DND-41 (cell line): Measurements from ENCODE around the gene NRN1.
"Not testable (repeated sequence)": the region's sequence is repeated elsewhere in the genome, so short reads cannot be mapped to it uniquely, and the experiment has no call there.

Experiments used
- ATAC-seq: fragments of 200-7000 bp; cut with Tn5 transposase; 3 replicates; pipeline ENCODE4 v1.9.1; 2021; ENCODE audit warnings: low read depth; ENCODE audit not compliant: insufficient read depth
- DNase-seq: peaks from one replicate; pipeline ENCODE4 v3.0.0-alpha.2; 2020
- H2AFZ ChIP-seq: 2 replicates; pipeline ENCODE4 v1.6.0; 2012; ENCODE audit warnings: low read depth, low read length
- H3K27ac ChIP-seq: 2 replicates; pipeline ENCODE4 v1.5.1; 2012; ENCODE audit warnings: low read length, inconsistent platforms
- H3K27me3 ChIP-seq: fragments of 200-600 bp; sonication (generic); 2 replicates; pipeline ENCODE4 v1.6.0; 2012; ENCODE audit warnings: low read length, mild to moderate bottlenecking, inconsistent platforms; ENCODE audit not compliant: insufficient read depth, poor library complexity
- H3K36me3 ChIP-seq: 2 replicates; pipeline ENCODE4 v1.5.1; 2012; ENCODE audit warnings: low read length, inconsistent platforms; ENCODE audit not compliant: insufficient read depth
- H3K4me1 ChIP-seq: 2 replicates; pipeline ENCODE4 v1.5.1; 2012; ENCODE audit warnings: mild to moderate bottlenecking, low read length; ENCODE audit not compliant: insufficient read depth
- H3K4me2 ChIP-seq: 2 replicates; pipeline ENCODE4 v1.6.0; 2012; ENCODE audit warnings: mild to moderate bottlenecking, moderate library complexity, low read length, inconsistent platforms; ENCODE audit not compliant: insufficient read depth
- H3K4me3 ChIP-seq, 2 experiments: fragments of 200-600 bp in 1 of 2; shearing (Covaris generic) in 1 of 2; 2 replicates each; pipeline ENCODE4 v1.5.1; 2012 to 2016; ENCODE audit warnings: inconsistent platforms in 2 of 2, low read length in 2 of 2, mild to moderate bottlenecking in 2 of 2, low read depth in 1 of 2, moderate library complexity in 1 of 2
- H3K79me2 ChIP-seq: 2 replicates; pipeline ENCODE4 v1.6.0; 2012; ENCODE audit warnings: low read length, inconsistent platforms; ENCODE audit not compliant: insufficient read depth
- H3K9ac ChIP-seq: 2 replicates; pipeline ENCODE4 v1.6.0; 2012; ENCODE audit warnings: low read depth, mild to moderate bottlenecking, inconsistent platforms, low read length, moderate library complexity
- H3K9me3 ChIP-seq: 2 replicates; pipeline ENCODE4 v1.5.1; 2012; ENCODE audit warnings: low read length, moderate library complexity, mild to moderate bottlenecking, inconsistent platforms; ENCODE audit not compliant: insufficient read depth, severe bottlenecking
- H4K20me1 ChIP-seq: 2 replicates; pipeline ENCODE4 v1.6.0; 2012; ENCODE audit warnings: low read length; ENCODE audit not compliant: insufficient read depth
- EZH2 ChIP-seq: IDR thresholded peaks from 3 replicates; pipeline ENCODE4 v1.6.1; 2012; ENCODE audit warnings: borderline replicate concordance, low read depth, mild to moderate bottlenecking, moderate library complexity, low read length, inconsistent platforms; ENCODE audit not compliant: severe bottlenecking
- TF ChIP-seq, protein P1 (sequence below): IDR thresholded peaks from 2 replicates; pipeline ENCODE4 v1.5.1; 2012; ENCODE audit warnings: borderline replicate concordance, low read length, moderate library complexity, mild to moderate bottlenecking; ENCODE audit not compliant: poor library complexity, severe bottlenecking; ENCODE audit errors: extremely low read depth

Gene NRN1

DNA sequence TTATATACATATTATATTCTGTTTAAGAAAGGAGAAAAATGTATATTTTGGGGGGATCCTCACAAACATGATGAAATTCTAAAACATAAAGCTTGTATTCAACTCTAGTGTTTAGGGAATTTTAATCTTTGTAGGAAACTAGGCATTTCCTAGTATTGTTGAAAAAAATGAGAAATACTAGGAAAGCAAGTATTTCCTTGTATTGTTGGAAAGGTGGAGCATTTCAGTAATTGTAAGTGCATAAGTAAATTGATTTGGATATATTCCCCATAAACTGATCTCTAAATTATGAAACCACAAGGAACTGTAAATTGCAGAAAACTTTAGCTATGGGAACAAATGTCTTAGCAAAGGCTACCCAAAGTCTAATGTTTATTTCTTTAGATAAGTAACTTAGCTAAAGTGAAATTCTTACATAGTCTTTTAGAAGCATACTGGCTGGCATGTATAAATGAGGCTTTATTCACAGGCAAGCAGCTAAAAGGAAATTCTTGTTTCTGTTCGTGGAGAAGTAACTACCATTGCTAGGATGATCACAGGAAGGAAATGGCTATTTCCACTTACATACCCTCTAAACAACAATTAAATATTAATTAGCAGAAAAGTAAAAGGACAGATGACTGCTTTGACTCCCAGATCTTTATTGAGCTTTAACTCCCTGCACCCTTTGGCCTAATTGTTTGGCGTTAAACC is 19.9 kb upstream of the NRN1 start:
- Histone ChIP-seq H3K27ac (no peak overlapping the region), H4K20me1 (no peaks in the 10 kb centered on the region), H3K79me2 (no peaks in the 10 kb centered on the region), H3K4me2 (no peak overlapping the region), H3K9ac (no peak overlapping the region), H2AFZ (no peak overlapping the region), H3K36me3 (no peaks in the 10 kb centered on the region), H3K27me3 (no peaks in the 10 kb centered on the region), H3K4me1 (no peaks in the 10 kb centered on the region), H3K9me3 (no peaks in the 10 kb centered on the region), H3K4me3 (no peak overlapping the region)
- TF ChIP-seq EZH2: no peak
- TF ChIP-seq, protein P1, sequence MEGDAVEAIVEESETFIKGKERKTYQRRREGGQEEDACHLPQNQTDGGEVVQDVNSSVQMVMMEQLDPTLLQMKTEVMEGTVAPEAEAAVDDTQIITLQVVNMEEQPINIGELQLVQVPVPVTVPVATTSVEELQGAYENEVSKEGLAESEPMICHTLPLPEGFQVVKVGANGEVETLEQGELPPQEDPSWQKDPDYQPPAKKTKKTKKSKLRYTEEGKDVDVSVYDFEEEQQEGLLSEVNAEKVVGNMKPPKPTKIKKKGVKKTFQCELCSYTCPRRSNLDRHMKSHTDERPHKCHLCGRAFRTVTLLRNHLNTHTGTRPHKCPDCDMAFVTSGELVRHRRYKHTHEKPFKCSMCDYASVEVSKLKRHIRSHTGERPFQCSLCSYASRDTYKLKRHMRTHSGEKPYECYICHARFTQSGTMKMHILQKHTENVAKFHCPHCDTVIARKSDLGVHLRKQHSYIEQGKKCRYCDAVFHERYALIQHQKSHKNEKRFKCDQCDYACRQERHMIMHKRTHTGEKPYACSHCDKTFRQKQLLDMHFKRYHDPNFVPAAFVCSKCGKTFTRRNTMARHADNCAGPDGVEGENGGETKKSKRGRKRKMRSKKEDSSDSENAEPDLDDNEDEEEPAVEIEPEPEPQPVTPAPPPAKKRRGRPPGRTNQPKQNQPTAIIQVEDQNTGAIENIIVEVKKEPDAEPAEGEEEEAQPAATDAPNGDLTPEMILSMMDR: no peak
- DNase-seq (no peak), ATAC-seq (no peak)

DNA sequence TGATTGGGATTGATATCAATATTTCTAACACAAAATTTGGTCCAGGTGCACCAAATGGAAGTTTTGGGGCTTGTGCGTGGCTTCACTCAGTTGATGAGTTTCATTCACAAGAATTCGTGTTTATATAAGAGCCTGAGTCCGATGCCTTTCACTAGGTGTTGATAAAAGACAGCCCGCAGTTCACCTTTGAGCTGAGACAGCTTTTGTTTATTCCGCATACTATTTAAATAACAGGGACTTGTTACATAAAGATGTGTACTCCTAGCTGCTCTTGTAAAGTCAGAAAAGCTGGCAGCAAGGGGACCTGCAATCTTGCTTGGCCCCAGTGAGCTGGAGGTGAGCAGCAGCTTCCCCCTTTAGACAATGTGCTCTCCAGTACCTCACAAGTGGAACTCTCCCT is 19.0 kb upstream of the NRN1 start:
- Histone ChIP-seq H4K20me1 (no peaks in the 10 kb centered on the region), H3K4me1 (no peaks in the 10 kb centered on the region), H3K27me3 (no peaks in the 10 kb centered on the region), H3K9ac (no peak overlapping the region), H3K79me2 (no peaks in the 10 kb centered on the region), H3K9me3 (no peaks in the 10 kb centered on the region), H3K4me3 (no peak overlapping the region), H3K36me3 (no peaks in the 10 kb centered on the region), H2AFZ (no peak overlapping the region), H3K27ac (no peak overlapping the region), H3K4me2 (no peak overlapping the region)
- no peak for TF ChIP-seq EZH2
- TF ChIP-seq, protein P1: no peak
- no peak for DNase-seq
- ATAC-seq: no peak

DNA sequence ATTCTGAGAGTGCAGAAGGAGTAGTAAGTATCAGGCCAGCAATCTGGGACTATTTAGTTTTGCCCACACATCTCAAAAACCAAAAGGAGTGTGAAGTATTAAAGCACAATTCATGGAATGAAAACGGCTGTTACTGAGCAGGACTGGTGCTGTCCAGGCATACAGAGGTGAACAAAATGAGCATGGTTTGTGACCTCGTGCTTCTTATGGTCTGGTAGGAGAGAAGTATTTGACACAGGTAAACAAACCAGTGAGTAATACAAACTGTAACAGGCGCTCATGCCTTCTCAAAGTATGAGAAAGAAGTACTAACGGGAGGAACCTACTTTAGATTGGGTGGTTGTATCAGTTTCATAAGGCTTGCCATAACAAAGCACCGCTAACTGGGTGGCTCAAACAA is 17.5 kb upstream of the NRN1 start:
- Histone ChIP-seq H3K9ac (no peak overlapping the region), H3K9me3 (no peaks in the 10 kb centered on the region)
- no peak for ATAC-seq

DNA sequence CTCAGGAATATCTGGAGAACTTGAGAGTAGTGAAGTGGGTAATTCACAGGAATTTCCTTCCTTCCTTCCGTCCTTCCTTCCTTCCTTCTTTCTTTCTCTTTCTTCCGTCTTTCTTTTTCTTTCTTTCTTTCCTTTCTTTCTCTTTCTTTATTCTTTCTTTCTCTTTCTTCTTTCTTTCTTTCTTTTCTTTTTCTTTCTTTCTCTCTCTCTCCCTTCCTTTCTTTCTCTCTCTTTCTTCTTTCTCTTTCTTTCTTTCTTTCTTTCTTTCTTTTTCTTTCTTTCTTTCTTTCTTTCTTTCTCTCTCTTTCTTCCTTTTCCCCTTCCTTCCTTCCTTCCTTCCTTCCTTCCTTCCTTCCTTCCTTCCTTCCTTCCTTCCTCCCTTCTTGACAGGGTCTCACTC is 16.1 kb upstream of the NRN1 start:
- H3K27me3 ChIP-seq, H2AFZ ChIP-seq, H3K79me2 ChIP-seq, H3K36me3 ChIP-seq, H3K9me3 ChIP-seq, ATAC-seq, H3K4me1 ChIP-seq, H3K9ac ChIP-seq, H4K20me1 ChIP-seq, DNase-seq, H3K4me3 ChIP-seq, H3K27ac ChIP-seq, H3K4me2 ChIP-seq: not testable (repeated sequence)

More for the DNA sequence above, 17.5 kb upstream of the NRN1 start:
- no peak for DNase-seq
- Histone ChIP-seq H3K36me3 (no peaks in the 10 kb centered on the region), H3K4me3 (no peak overlapping the region), H3K4me2 (no peak overlapping the region), H3K27me3 (no peaks in the 10 kb centered on the region), H3K79me2 (no peaks in the 10 kb centered on the region), H3K4me1 (no peaks in the 10 kb centered on the region), H2AFZ (no peak overlapping the region), H3K27ac (no peak overlapping the region), H4K20me1 (no peaks in the 10 kb centered on the region)
- TF ChIP-seq, protein P1: no peak
- TF ChIP-seq EZH2: no peak
